ENCODE results near the gene ERICH6. TPM values are rescaled to one million over a fixed set of nuclear protein-coding genes. Genes with fewer than 3 reads are reported as not detected.
A peak's percentile ranks its signal among the peaks of the same experiment; 100 is the strongest.

Gene ERICH6
- total and polyA plus RNA-seq, 2 experiments from 2014 or later, result 0.32 TPM; not detected in 1

GRCh38 chr3:150733936-150734794 is 30.4 kb upstream of the ERICH6 start:
- no peak overlapping the region for H3K27ac Mint-ChIP-seq
- no peaks in the 10 kb centered on the region for H3K79me2 ChIP-seq (replicated peaks; ENCODE audit: insufficient read depth)
- no peaks in the 10 kb centered on the region for H3K9me2 ChIP-seq (ENCODE audit: insufficient read depth)
- H3K4me1 Mint-ChIP-seq, result peaks cover 32% of the 10 kb centered on the region
- H3K4me3 Mint-ChIP-seq, result no peak overlapping the region
- H3K27ac ChIP-seq (ENCODE audit: low read depth), result no peak overlapping the region
- DNase-seq (ENCODE audit: low spot score) (no peak), ATAC-seq (no peak)
- no peaks in the 10 kb centered on the region for H3F3A ChIP-seq (replicated peaks; ENCODE audit: low read depth)
- peaks cover 19% of the 10 kb centered on the region; the same call in 1 of the 2 replicates for H3K4me1 ChIP-seq (ENCODE audit: insufficient read depth)
- no peak overlapping the region for H3K4me2 ChIP-seq
- H3K4me3 ChIP-seq, result no peak overlapping the region
- no peaks in the 10 kb centered on the region for H3K27me3 ChIP-seq (ENCODE audit: insufficient read depth)
- no peaks in the 10 kb centered on the region for H3K36me3 ChIP-seq (ENCODE audit: insufficient read depth)
- H4K20me1 ChIP-seq (replicated peaks; ENCODE audit: insufficient read depth), result no peaks in the 10 kb centered on the region
- no peaks in the 10 kb centered on the region for H3K27me3 Mint-ChIP-seq (ENCODE audit: insufficient read depth, low read depth, poor library complexity)
- no peaks in the 10 kb centered on the region for H3K9me3 Mint-ChIP-seq
- no peaks in the 10 kb centered on the region for H3K36me3 Mint-ChIP-seq (ENCODE audit: low read depth)
- peak overlapping the region; percentile 7; the same call in 1 of the 2 replicates for H2AFZ ChIP-seq
- no peak for TF ChIP-seq ZNF462 (CRISPR knock-in tag; IDR thresholded peaks at IDR 0.05)
- no peak for TF ChIP-seq EZH2phosphoT487 (IDR thresholded peaks at IDR 0.05; ENCODE audit: unreplicated experiment)
- TF ChIP-seq CTCF (conservative IDR thresholded peaks at IDR 0.05; ENCODE audit: low read depth in 2 of 2), result no peak
- no peak for TF ChIP-seq ZNF331 (CRISPR knock-in tag; IDR thresholded peaks at IDR 0.05; ENCODE audit: low read depth)
- TF ChIP-seq ZNF114 (CRISPR knock-in tag; IDR thresholded peaks at IDR 0.05), result no peak
- TF ChIP-seq REST (IDR thresholded peaks at IDR 0.05; ENCODE audit: unreplicated experiment), result no peak
- TF ChIP-seq NANOG (IDR thresholded peaks at IDR 0.05; ENCODE audit: borderline replicate concordance), result no peak
